Umbilical cord (tissue), 2 donors: ENCODE results near the gene TMEM165. TPM values are rescaled to one million over a fixed set of nuclear protein-coding genes. Genes with fewer than 3 reads are reported as not detected.
"Not testable (repeated sequence)": the region's sequence is repeated elsewhere in the genome, so short reads cannot be mapped to it uniquely, and the experiment has no call there.

Experiments used
- DNase-seq: peaks from one replicate; pipeline ENCODE4 v3.0.0-alpha.2; 2015; ENCODE audit warnings: low spot score
- total RNA-seq: library from RNA; depleted of rRNA; stranded (reverse); fragments of >200 nt; gene quantifications from one replicate; pipeline ENCODE4 v1.2.3, GENCODE V29; 2014; ENCODE audit warnings: low replicate concordance; ENCODE audit not compliant: insufficient read depth

TMEM165 gene, protein sequence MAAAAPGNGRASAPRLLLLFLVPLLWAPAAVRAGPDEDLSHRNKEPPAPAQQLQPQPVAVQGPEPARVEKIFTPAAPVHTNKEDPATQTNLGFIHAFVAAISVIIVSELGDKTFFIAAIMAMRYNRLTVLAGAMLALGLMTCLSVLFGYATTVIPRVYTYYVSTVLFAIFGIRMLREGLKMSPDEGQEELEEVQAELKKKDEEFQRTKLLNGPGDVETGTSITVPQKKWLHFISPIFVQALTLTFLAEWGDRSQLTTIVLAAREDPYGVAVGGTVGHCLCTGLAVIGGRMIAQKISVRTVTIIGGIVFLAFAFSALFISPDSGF
- 225 TPM for total RNA-seq

DNA sequence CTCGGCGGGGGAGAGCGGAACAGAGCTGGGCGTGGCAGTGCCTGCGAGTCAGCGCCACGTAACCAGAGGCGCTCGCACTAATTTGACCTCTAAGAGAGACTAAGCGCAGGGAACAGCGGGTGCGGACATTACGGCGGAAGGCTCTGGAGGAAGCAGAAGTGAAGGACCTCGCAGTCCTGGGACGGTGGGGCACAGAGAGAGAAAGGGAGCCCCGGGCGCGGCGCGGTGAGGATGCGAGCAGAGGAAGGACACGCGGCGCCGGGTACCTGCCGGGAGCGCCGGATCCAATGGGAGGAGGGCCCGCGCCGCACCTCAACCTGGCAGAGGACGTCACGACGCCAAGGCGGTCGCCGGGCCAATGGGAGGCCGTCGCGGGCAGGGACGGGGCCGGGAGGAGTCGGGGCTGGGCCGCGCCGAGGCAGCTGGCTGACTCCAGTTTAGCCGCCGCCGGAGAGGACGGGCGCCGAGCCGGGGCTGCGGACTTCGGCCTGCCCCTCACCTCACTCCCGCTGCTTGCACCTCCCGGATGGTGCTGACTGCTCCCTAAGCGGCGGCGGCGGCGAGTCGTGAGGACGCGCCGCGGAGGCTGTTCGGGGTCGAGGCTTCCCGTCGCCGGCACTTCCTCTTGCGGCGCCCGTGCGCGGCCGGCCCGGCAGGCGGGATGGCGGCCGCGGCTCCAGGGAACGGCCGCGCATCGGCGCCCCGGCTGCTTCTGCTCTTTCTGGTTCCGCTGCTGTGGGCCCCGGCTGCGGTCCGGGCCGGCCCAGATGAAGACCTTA, at the start of gene TMEM165:
TMEM165 (plus strand) TSS at position 429 of the 779 bp plus-strand sequence; CDS start at position 662, 233 bp downstream.
- DNase-seq, result peak; percentile 90

DNA sequence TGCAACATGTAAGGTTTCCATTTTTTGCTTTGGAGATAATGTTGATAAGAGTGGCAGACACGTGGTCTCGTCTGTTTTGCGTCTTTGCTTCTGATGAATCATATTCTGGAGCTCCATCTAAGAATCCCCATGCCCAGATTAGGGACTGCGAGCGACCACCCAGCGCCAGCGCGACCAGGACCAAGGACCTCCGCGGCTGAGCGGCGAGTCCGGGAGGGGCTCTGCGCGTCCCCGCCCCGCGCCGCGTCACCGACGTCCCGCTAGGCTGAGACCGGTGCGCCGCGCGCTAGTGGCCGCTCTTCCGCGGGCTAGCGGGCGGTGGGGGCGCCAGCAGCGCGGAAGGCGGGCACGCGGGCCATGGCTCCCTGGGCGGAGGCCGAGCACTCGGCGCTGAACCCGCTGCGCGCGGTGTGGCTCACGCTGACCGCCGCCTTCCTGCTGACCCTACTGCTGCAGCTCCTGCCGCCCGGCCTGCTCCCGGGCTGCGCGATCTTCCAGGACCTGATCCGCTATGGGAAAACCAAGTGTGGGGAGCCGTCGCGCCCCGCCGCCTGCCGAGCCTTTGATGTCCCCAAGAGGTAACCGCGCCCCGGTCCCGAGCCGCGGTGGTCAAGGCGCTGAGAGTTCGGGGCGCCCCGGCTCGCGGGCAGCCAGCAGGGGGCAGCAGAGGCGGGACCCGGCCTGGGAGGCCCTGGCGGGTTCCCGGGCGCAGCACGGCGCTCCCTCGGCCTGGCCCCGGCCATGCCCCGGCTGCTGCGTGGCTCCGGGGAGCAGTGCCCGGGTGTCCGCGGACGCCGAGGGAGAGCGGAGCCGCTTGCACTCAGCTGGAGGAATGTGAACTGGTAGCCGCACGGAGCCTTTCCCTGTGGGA, 49.5 kb upstream of the TMEM165 start, which contains the start of gene SRD5A3:
SRD5A3 (plus strand) TSS at position 263 of the 871 bp plus-strand sequence; CDS start at position 358, 95 bp downstream.
- peak; percentile 85 for DNase-seq

DNA sequence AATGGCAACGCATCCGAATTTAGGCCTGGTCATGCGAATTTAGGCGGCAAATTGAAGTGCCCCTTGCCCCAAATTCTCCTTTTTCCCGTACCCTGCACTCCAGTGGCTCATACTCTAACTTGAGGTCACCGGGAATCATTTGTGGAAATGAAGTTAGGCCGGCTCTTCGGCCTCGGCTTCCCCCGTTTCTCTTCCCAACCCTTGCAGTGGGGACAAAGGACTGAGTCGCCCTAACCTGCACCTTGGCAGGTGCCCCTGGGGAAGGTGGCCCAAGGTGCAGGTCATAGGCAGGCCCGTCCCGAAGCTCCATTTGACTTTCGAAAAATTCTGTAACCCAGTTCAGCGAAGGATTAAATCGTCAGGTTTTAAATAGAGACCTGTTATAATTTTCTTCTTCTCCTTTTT, 48.9 kb upstream of the TMEM165 start:
- DNase-seq, result no peak

DNA sequence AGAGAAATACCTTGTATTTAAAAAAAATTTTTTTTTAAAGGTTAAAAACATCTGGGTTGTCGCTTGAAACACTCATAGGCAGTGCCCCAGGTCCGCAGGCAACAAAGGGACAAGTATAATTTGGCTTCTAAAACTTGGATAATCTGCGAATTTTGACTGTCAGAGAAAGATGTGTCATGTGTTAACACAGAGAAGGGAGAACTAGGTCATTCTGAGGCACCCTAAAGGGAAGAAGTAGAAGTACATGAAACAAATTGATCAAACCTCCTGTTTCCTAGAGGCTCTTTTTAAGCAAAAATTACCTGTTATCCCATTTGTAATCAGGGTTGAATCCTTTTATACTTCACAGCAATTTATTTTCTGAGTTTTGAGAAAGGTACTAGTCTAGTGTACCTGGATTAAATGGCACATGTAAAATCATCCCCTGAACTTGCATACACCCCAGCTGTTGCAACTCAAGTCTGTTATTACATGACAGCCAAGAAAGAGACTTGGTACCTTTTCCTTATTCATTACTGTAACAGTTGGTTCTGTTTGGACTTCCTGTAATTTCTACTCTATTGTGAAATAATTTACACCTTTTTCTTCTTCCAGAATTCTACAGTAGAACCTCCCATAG, 48.0 kb upstream of the TMEM165 start:
- no peak for DNase-seq

DNA sequence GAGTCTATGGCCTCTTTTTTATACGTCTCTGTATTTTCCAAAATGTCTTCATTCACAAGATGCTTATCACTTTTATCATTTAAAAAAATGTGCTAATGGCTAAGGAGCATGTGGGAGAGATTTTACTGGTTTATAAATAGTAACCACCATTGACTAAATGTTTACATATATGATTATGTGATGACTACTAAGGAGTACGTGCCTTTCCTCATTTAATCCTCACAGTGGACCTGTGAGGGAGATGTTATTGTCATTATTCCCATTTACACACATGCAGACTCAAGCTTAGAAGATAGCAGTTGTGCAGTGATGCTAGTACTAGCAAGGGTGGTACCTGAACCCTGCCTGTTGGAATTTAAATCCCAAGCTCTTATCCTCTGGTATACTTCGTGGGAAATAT, 47.3 kb upstream of the TMEM165 start:
- DNase-seq, result no peak

DNA sequence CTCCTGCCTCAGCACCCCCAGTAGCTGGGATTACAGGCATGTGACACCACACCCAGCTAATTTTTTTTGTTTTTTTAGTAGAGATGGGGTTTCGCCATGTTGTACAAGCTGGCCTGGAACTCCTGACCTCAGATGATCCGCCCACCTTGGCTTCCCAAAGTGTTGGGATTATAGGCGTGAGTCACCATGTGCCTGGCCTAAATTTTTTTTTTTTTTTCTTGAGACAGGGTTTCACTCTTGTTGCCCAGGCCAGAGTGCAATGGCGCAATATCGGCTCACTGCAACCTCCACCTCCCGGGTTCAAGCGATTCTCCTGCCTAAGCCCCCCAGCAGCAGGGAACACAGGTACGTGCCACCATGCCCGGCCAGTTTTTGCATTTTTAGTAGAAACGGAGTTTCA, 44.9 kb upstream of the TMEM165 start:
- not testable (repeated sequence) for DNase-seq

DNA sequence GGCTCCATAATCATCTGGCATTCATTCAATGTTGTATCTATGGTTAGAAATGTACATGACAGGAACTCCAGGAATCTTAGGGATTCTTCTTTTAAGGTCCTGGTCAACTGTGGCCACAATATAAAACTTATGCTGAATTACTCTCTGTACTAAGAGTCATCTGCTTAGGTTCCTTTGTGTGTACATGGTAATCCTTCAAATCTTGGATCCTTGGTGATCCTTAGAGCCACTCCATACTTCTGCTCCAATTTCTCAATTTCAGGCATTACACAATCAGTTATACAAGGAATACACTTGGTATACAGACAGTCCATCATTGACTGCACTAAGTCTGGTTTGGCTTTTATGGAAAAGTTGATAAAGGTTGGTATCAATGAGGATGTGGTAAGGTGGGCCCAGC, 43.9 kb upstream of the TMEM165 start:
- no peak for DNase-seq

DNA sequence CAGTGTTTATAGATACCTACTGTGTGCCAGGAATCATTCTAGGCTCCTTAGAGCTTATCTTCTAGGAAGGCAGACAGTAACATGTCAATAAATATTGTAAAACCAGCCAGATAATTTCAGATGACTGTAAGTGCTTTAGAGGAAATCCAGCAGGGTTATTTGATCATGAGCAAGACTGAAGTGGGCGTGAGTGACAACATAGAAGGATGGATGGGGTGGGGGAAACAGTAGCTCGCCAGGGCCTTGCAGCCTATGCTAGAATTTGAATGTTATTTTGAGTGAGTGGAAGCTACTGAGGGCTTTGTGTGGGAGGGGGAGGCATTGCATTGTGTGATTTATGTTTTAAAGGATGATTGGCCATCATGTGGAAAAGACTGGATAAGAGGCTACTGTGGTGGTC, 43.0 kb upstream of the TMEM165 start:
- DNase-seq, result no peak

DNA sequence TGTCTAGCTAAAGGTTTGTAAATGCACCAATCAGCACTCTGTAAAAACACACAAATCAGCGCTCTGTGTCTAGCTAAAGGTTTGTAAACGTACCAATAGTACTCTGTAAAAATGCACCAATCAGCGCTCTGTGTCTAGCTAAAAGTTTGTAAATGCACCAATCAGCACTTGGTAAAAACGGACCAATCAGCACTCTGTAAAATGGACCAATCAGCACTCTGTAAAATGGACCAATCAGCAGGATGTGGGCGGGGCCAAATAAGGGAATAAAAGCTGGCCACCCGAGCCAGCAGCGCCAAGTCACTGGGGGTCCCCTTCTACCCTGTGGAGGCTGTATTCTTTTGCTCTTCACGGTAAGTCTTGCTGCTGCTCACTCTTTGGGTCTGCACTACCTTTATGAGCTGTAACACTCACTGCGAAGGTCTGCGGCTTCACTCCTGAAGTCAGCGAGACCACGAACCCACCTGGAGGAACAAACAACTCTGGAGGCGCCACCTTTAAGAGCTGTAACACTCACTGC, 42.5 kb upstream of the TMEM165 start:
- not testable (repeated sequence) for DNase-seq

DNA sequence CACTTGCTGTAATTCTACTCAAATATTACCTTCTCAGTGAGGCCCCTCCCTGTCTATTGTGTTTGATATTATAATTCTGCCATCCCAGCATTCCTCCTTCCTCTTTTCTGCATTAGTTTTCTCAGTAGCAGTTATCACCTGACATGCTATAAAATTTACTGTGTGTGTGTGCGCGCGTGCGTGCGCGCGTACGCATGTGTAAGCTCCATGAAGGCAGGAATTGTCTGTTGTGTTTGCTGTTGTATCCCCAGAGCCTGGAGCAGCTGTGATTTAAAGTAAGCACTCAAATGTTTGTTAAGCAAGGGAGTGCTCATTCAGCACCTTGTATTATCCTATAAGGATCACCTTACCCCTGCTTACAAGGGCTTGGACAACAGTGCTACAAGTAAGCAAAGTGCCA, 41.1 kb upstream of the TMEM165 start:
- no peak for DNase-seq

DNA sequence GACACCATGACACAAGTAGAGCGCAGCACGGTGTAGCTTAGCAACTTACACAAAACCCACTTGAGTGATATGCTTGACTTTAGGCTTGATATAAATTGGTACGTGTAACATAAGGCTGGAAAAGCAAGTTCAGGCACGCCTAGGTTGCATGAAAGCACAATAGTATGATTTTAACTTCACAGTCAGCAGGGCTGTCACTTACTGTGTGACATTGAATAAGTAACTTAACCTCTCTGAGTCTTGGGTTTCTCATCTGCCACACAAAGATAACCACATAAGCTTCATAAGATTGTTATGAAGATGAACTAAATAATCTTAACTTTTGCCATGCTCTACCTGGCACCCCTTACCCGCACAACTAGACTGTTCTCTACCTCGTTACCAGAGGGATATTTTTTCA, 40.2 kb upstream of the TMEM165 start:
- DNase-seq, result no peak

DNA sequence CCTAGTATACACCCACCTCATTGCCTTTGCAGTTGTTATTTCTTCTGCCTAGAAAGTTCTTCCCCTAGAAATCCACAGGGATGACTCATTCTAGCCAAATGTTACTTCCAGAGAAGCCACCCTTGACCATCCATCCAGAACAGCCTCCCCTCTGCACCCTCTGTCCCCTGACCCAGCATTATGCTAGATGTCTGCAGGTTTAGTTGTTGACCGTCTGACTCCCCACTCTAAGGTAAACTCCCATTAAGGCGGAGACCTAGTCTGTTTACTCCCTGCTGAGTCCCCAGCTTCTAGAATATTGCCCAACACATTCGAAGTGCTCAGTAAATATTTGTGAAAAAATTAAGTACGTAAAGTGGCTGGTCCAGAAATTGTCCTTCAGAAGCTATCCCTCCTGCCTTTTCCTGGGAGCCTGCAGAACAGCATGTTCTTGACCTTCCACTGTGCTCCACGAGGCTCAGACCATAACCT, 38.7 kb upstream of the TMEM165 start:
- DNase-seq, result no peak

DNA sequence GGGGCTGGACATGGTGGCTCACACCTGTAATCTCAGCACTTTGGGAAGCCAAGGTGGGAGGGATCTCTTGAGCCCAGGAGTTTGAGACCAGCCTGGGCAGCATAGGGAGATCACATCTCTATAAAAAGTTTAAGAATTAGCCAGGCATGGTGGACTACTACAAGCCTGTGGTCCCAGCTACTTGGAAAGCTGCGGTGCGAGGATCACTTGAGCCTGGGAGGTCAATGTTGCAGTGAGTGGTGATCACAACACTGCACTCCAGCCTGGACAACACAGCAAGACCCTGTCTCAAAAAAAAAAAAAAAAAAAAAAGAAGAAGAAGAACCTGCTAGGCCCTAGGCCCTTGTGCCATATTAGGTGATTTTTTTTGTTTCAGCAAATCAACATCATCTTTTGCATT, 37.5 kb upstream of the TMEM165 start:
- DNase-seq, result no peak

DNA sequence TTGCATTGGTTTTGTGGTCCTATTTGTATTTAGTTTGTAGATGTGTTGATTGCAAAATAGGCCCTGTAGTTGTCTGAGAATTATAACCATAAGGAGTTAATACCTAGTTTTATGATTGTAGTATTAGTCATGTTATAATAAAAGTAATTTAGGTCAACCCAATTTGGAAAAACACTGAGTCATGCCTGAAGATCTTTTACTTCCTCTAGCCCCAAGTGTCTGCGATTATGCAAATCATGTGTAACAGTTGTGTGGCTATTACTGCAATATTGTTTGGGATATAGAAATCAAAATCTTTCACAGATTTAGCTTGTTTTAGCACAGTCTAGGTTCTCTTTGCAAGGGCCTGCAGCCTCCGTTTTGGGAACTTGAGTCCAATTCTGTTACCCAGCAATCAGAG, 37.1 kb upstream of the TMEM165 start:
- no peak for DNase-seq

DNA sequence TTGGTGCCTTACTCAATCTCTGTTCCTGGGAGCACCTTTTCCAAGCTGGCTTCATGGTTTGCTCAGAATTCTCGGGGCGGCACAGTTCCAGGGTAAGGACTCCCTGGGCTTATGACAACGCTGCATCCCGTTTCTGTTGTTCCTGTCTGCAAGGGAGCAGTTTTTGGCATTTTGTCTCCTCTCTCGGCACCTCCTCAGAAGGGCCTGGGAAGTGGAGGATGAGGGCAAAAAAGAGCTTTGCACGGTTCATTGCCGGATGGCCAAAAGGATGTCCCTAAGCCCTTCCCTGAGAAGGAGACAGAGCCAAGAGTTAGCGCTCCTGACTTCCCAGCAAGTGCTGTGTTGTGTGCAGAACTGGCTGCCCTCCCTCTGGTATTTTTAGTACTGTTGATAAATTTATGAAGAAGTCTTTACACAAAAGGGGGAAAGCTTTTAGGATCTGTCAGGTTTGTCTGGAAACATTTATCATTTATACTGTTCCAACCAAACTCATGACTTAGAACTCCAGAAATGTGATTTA, 36.3 kb upstream of the TMEM165 start:
- no peak for DNase-seq

DNA sequence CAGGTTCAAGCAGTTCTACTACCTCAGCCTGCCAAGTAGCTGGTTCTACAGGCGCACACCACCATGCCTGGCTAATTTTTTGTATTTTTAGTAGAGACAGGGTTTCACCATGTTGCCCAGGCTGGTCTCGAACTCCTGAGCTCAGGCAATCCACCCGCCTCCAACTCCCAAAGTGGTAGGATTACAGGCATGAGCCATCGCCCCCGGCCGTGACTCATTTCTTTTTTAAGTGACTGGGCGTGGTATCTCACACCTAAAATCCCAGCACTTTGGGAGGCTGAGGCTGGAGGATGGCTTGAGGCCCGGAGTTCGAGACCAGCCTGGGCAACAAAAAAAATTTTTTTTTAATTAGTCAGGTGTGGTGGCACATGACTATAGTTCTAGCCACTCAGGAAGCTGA, 32.8 kb upstream of the TMEM165 start:
- not testable (repeated sequence) for DNase-seq

DNA sequence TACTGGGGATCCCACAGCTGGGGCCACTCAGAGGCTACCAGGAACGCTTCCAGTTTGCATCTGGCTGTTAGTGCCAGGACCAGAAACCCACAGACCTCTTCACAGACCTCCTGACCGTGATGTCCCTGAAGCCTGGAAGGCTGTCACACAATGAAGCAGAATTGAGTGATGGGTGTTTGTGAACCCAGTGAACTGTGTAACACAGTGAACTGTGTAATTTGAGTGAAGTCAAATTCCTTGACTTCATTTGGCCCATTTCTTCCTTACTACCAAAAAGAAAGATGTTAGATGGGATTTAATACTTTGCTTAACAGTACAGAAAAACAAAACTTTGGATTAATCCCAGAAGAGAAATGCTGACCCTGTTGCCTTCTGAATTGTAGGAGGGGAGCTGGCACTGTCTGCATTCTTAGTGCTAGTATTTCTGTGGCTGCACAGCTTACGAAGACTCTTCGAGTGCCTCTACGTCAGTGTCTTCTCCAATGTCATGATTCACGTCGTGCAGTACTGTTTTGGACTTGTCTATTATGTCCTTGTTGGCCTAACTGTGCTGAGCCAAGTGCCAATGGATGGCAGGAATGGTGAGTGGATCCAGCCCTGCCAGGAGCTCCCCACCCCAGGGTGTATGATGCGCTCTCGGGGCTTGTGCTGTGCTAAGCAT, 31.9 kb upstream of the TMEM165 start:
- no peak for DNase-seq

DNA sequence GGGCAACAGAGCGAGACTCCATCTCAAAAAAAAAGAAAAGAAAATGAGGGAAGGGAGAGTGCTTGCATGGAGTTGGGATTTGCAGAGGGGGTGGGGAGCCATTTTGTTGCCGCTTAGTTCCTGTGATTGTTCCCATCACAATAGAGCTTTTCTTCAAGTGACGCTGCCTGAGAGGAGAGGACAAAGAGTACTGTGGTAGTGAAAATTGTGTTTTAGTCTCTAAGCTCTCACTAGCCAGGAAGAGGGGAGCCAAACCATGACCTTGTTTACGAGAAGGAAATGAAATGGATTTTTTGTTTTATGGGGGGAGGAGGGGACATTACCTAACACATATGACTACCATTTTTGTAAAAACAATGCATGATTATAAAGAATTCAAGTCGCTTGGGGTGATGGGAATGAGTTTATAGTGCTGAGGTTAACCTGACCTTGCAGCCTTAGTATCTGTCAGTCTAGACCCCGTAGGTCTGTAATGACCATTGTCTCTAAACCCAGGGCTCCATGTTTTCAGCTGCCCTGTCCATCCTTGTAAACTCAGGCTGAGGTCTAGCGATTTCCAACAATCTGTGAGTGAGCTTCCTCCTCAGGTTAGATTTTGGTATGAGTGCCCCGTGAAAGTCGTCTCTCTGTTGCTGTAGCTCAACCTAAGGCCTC, 30.9 kb upstream of the TMEM165 start:
- no peak for DNase-seq

DNA sequence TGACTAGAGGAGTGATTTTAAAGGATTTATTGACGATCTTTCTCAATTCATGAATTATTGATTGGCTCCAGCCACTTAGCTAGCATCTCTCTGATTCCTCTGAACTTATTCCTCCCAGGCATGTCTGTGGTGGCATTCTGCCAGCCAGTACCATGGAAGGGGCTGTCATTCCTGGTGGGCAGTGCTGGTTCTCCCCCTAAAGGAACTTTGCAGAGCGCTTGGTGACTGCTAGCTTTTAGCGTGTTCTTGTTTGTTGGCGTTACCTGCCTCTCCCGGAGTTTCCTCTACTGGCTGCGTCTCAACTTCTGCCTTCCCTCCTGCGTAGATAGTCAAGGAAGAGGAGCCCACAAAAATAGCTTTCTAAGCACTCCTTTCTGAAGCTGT, 30.4 kb upstream of the TMEM165 start:
- DNase-seq, result no peak

DNA sequence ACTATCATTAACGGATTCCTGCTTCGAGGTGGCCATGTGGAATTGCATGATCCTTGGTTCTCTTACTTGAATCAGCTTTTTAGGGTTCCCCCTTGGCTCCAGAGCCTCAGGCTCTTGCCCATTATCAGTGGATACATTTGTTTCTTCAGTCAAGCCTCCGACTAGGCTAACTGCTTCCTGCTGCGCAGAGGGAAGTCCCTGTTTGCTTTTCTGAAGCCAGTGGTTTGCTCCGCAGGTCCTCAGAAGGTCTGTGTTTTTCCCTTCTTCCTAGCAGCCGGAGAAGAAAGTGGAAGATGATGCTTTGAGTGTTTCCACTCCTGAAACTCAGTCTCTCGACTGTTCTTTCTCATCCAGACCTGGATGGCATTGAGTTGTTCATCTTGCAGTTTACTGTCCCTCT, 29.1 kb upstream of the TMEM165 start:
- no peak for DNase-seq
